OCI-LY7 (cell line): Measurements from ENCODE around the gene GIMAP2.

Experiments used
- CTCF ChIP-seq: fragments of 200-600 bp; sonication (generic); conservative IDR thresholded peaks from 2 replicates; pipeline ENCODE4 v1.5.1; 2014; ENCODE audit warnings: mild to moderate bottlenecking, antibody characterized with exemption, low read length, moderate library complexity, mixed read lengths
- EZH2phosphoT487 ChIP-seq: fragments of 200-600 bp; sonication (generic); IDR thresholded peaks from 2 replicates; pipeline ENCODE4 v1.6.1; 2018; ENCODE audit warnings: low read depth, borderline replicate concordance, mild to moderate bottlenecking, mixed run types, antibody characterized with exemption, low read length, moderate library complexity, mixed read lengths

- TF ChIP-seq CTCF (no peak), EZH2phosphoT487 (no peak)
Measured at GRCh38 chr7:150722431-150722931, 37.0 kb downstream of the GIMAP2 start.
